HG03439 (cell line): ENCODE measurements around the gene CCDC69.

Experiments
- ATAC-seq: cut with Tn5 transposase; IDR thresholded peaks from one replicate; pipeline ENCODE4 v1.9.1; 2021; ENCODE audit warnings: mild to moderate bottlenecking, moderate library complexity; ENCODE audit not compliant: unreplicated experiment

CCDC69 gene

GRCh38 chr5:151147033-151147432 lies 76.9 kb downstream of the CCDC69 start:
- no peak for ATAC-seq

- ATAC-seq = no peak
These were observed 77.8 kb downstream of the CCDC69 start for GRCh38 chr5:151146061-151146460.

- ATAC-seq = no peak
These were observed 79.0 kb downstream of the CCDC69 start for GRCh38 chr5:151144922-151145321.

- ATAC-seq = no peak
These were observed 79.6 kb downstream of the CCDC69 start for GRCh38 chr5:151144275-151144674.

GRCh38 chr5:151143645-151144044 lies 80.2 kb downstream of the CCDC69 start:
- no peak for ATAC-seq

- no peak for ATAC-seq
These were observed 81.0 kb downstream of the CCDC69 start for GRCh38 chr5:151142933-151143332.

GRCh38 chr5:151141535-151141934 lies 82.4 kb downstream of the CCDC69 start:
- peak; percentile 82 for ATAC-seq

GRCh38 chr5:151140686-151141459 lies 83.0 kb downstream of the CCDC69 start:
- no peak for ATAC-seq

- ATAC-seq = no peak
These were observed 84.2 kb downstream of the CCDC69 start for GRCh38 chr5:151139646-151140045.

GRCh38 chr5:151139015-151139414 lies 84.9 kb downstream of the CCDC69 start:
- ATAC-seq = no peak

- no peak for ATAC-seq
These were observed 85.8 kb downstream of the CCDC69 start for GRCh38 chr5:151138114-151138513.

GRCh38 chr5:151137067-151137825 lies 86.6 kb downstream of the CCDC69 start:
- ATAC-seq = no peak

GRCh38 chr5:151134228-151134627 lies 89.7 kb downstream of the CCDC69 start:
- peak; percentile 73 for ATAC-seq

GRCh38 chr5:151132963-151133362 lies 90.9 kb downstream of the CCDC69 start:
- ATAC-seq = no peak
